ENCODE data around the gene CFAP52. TPM values are rescaled to one million over a fixed set of nuclear protein-coding genes. Genes with fewer than 3 reads are reported as not detected.

CFAP52 gene
- polyA plus RNA-seq, 2 of the 4 experiments (the other 2 are of a cell fraction), result 0.23 TPM; not detected in 1

GRCh38 chr17:9643611-9644010 is 67.2 kb downstream of the CFAP52 start:
- 87% methylated on average over 5 of the region's 5 CpGs for WGBS (ENCODE audit: missing lambda C conversion rate)
- FAIRE-seq (peak; percentile 39), DNase-seq (ENCODE audit: low read depth in 1 of 2, low spot score in 1 of 2) (no peak), ATAC-seq (no peak)
- Histone ChIP-seq H3K9me3 (no peaks in the 10 kb centered on the region), H3K27ac (peak overlapping the region in 1 of 2 experiments; percentile 96; a peak in 2 of 6 replicates), H3K4me1 (peaks cover 30% of the 10 kb centered on the region), H3K4me2 (peak overlapping the region; percentile 84; the same call in 2 of the 3 replicates), H3K4me3 (no peak overlapping the region)
- CTCF ChIA-PET, result interaction anchor here (0.6 to 1.2 kb wide), 7 partner anchors 20 to 598 kb away, joined by 3 to 4 read pairs (median 3); no protein-coding TSS in a partner anchor
- TF ChIP-seq CBX8 (IDR thresholded peaks at IDR 0.05) (no peak), PHF8 (IDR thresholded peaks at IDR 0.05; ENCODE audit: borderline replicate concordance, low read depth) (no peak), HDAC2 (IDR thresholded peaks at IDR 0.05) (no peak), KDM5A (IDR thresholded peaks at IDR 0.05) (no peak)
- TF ChIP-seq, protein P1, sequence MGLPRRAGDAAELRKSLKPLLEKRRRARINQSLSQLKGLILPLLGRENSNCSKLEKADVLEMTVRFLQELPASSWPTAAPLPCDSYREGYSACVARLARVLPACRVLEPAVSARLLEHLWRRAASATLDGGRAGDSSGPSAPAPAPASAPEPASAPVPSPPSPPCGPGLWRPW (IDR thresholded peaks at IDR 0.05), result no peak
- POLR2A ChIA-PET, result no interaction called here

- Histone ChIP-seq H3K27ac (peak within 1 kb of the TSS; percentile 77 to 96), H3K4me1 (peaks cover 37% of the 10 kb centered on the region), H3K4me3 (peak within 1 kb of the TSS; percentile 77), H3K4me2 (peak within 1 kb of the TSS; percentile 84), H3K9me3 (no peaks in the 10 kb centered on the region)
- peak; percentile 47 to 72 for DNase-seq (ENCODE audit: low read depth in 1 of 2, low spot score in 1 of 2)
- peak; percentile 73 to 82 for ATAC-seq
- ChIA-PET CTCF (interaction anchor here (0.6 to 2.2 kb wide), 15 partner anchors 8 to 530 kb away, joined by 3 to 12 read pairs (median 4); partner anchors contain the start of gene CFAP52), POLR2A (interaction anchor here (1.1 to 1.6 kb wide), 6 partner anchors 15 to 193 kb away, joined by 3 to 7 read pairs (median 4); partner anchors contain the start of gene STX8)
- under 1% methylated on average over 45 of the region's 72 CpGs for WGBS (ENCODE audit: missing lambda C conversion rate)
- FAIRE-seq, result no peak
- TF ChIP-seq HEYL (CRISPR knock-in tag; IDR thresholded peaks at IDR 0.05) (no peak), HDAC2 (IDR thresholded peaks at IDR 0.05) (no peak), MAX (IDR thresholded peaks at IDR 0.05) (peak; percentile 96), MAFK (IDR thresholded peaks at IDR 0.05; ENCODE audit: partially characterized antibody) (no peak), CHD2 (IDR thresholded peaks at IDR 0.05; ENCODE audit: low read length, partially characterized antibody) (no peak), HOXB5 (CRISPR knock-in tag; IDR thresholded peaks at IDR 0.05) (0 out of 2 replicates have a peak, but pooled peaks have one; percentile 31), KDM5A (IDR thresholded peaks at IDR 0.05) (no peak), CBX8 (IDR thresholded peaks at IDR 0.05) (no peak), ZFP36 (IDR thresholded peaks at IDR 0.05; ENCODE audit: borderline replicate concordance, partially characterized antibody) (no peak), FOSB (CRISPR knock-in tag; IDR thresholded peaks at IDR 0.05) (0 out of 2 replicates have a peak, but pooled peaks have one; percentile 18), MAZ (IDR thresholded peaks at IDR 0.05; ENCODE audit: borderline replicate concordance, low read depth, low read length) (no peak), KDM1A (IDR thresholded peaks at IDR 0.05; ENCODE audit: low read depth) (no peak), FOSL2 (IDR thresholded peaks at IDR 0.05) (no peak), FOSL2 (CRISPR knock-in tag; IDR thresholded peaks at IDR 0.05) (no peak), POLR2A (IDR thresholded peaks at IDR 0.05; ENCODE audit: low read length) (peak; percentile 48), RNF2 (IDR thresholded peaks at IDR 0.05; ENCODE audit: borderline replicate concordance, low read depth) (peak; percentile 65; the same call in 1 of the 2 replicates), ZNF302 (CRISPR knock-in tag; IDR thresholded peaks at IDR 0.05) (no peak), EHF (CRISPR knock-in tag; IDR thresholded peaks at IDR 0.05) (0 out of 2 replicates have a peak, but pooled peaks have one; percentile 61), BCL3 (IDR thresholded peaks at IDR 0.05) (no peak; the same call in 2 of the 3 replicates), HOXB13 (CRISPR knock-in tag; IDR thresholded peaks at IDR 0.05; ENCODE audit: low read depth) (peak; percentile 75; the same call in 1 of the 2 replicates), NPAS2 (CRISPR knock-in tag; IDR thresholded peaks at IDR 0.05; ENCODE audit: borderline replicate concordance) (no peak), PBX3 (IDR thresholded peaks at IDR 0.05) (no peak), MYC (IDR thresholded peaks at IDR 0.05; ENCODE audit: borderline replicate concordance, low read length) (peak; percentile 1; the same call in 1 of the 2 replicates), ESRRA (IDR thresholded peaks at IDR 0.05; ENCODE audit: borderline replicate concordance, low read length) (no peak), EHMT2 (IDR thresholded peaks at IDR 0.05; ENCODE audit: low read depth) (no peak), USF2 (IDR thresholded peaks at IDR 0.05) (peak; percentile 39; the same call in 1 of the 2 replicates), SREBF2 (IDR thresholded peaks at IDR 0.05) (no peak), NR3C1 (IDR thresholded peaks at IDR 0.05) (no peak), JUN (IDR thresholded peaks at IDR 0.05) (peak in 1 of 2 experiments; percentile 43; a peak in 1 of 5 replicates), RFX5 (IDR thresholded peaks at IDR 0.05) (no peak), NFE2L2 (conservative IDR thresholded peaks at IDR 0.05; ENCODE audit: low read length) (no peak), PHF8 (IDR thresholded peaks at IDR 0.05; ENCODE audit: borderline replicate concordance, low read depth) (peak; percentile 75), EP300 (IDR thresholded peaks at IDR 0.05) (no peak), HOXA7 (CRISPR knock-in tag; IDR thresholded peaks at IDR 0.05) (0 out of 2 replicates have a peak, but pooled peaks have one; percentile 34)
Observed at GRCh38 chr17:9644910-9645751, 68.7 kb downstream of the CFAP52 start, which contains the start of gene USP43. Gene USP43, plus strand, starts transcription at chr17:9645517. Its CDS starts 116 bp downstream, at chr17:9645633.

Data from A549 (cell line).